Activated T-cell treated with anti-CD3 and anti-CD28 coated beads for 4 hours (primary cell): ENCODE data around the gene UVRAG.
"Not testable (repeated sequence)": the region's sequence is repeated elsewhere in the genome, so short reads cannot be mapped to it uniquely, and the experiment has no call there.

ENCODE experiments used
- DNase-seq: peaks from one replicate; pipeline ENCODE4 v3.0.0-alpha.2; 2020

The UVRAG gene

GRCh38 chr11:76033699-76034098 lies 218.7 kb downstream of the UVRAG start:
- DNase-seq = no peak

GRCh38 chr11:76035020-76035419 lies 220.0 kb downstream of the UVRAG start:
- DNase-seq = no peak

GRCh38 chr11:76038608-76039007 lies 223.6 kb downstream of the UVRAG start:
- DNase-seq = no peak

GRCh38 chr11:76041208-76041607 lies 226.2 kb downstream of the UVRAG start:
- no peak for DNase-seq

- DNase-seq = no peak
These were observed 229.8 kb downstream of the UVRAG start for GRCh38 chr11:76044750-76045320.

- no peak for DNase-seq
These were observed 232.2 kb downstream of the UVRAG start for GRCh38 chr11:76047231-76047630.

GRCh38 chr11:76047766-76048165 lies 232.8 kb downstream of the UVRAG start:
- DNase-seq = no peak

- DNase-seq = no peak
These were observed 233.8 kb downstream of the UVRAG start for GRCh38 chr11:76048763-76049162.

GRCh38 chr11:76049511-76049910 lies 234.5 kb downstream of the UVRAG start:
- no peak for DNase-seq

GRCh38 chr11:76051937-76052336 lies 236.9 kb downstream of the UVRAG start:
- DNase-seq = no peak

- no peak for DNase-seq
These were observed 239.3 kb downstream of the UVRAG start for GRCh38 chr11:76054330-76054729.

GRCh38 chr11:76056876-76057275 lies 241.9 kb downstream of the UVRAG start:
- DNase-seq = no peak

- DNase-seq = not testable (repeated sequence)
These were observed 245.5 kb downstream of the UVRAG start for GRCh38 chr11:76060475-76061036.

- DNase-seq = no peak
These were observed 247.7 kb downstream of the UVRAG start for GRCh38 chr11:76062733-76063132.

- DNase-seq = no peak
These were observed 249.2 kb downstream of the UVRAG start for GRCh38 chr11:76064192-76064591.

- DNase-seq = no peak
These were observed 252.1 kb downstream of the UVRAG start for GRCh38 chr11:76067099-76067498.

- DNase-seq = no peak
These were observed 254.0 kb downstream of the UVRAG start for GRCh38 chr11:76069001-76069400.

- no peak for DNase-seq
These were observed 256.1 kb downstream of the UVRAG start for GRCh38 chr11:76071090-76071489.

- DNase-seq = no peak
These were observed 258.7 kb downstream of the UVRAG start for GRCh38 chr11:76073724-76074123.

- DNase-seq = no peak
These were observed 259.4 kb downstream of the UVRAG start for GRCh38 chr11:76074148-76075095.

- no peak for DNase-seq
These were observed 260.7 kb downstream of the UVRAG start for GRCh38 chr11:76075716-76076115.

GRCh38 chr11:76076253-76076652 lies 261.2 kb downstream of the UVRAG start:
- DNase-seq = not testable (repeated sequence)

- no peak for DNase-seq
These were observed 261.7 kb downstream of the UVRAG start for GRCh38 chr11:76076749-76077148.

- DNase-seq = no peak
These were observed 262.7 kb downstream of the UVRAG start for GRCh38 chr11:76077575-76078150.
